SK-N-SH (cell line): ENCODE measurements around the gene LTF. TPM values are rescaled to one million over a fixed set of nuclear protein-coding genes. Genes with fewer than 3 reads are reported as not detected.
"Not testable (repeated sequence)": the region's sequence is repeated elsewhere in the genome, so short reads cannot be mapped to it uniquely, and the experiment has no call there.

Experiments used
- CTCF ChIA-PET: fragments of 300-600, 350-600 bp; formaldehyde crosslinking; extraction: SDS; loops from one replicate; lab custom pipeline; 2021; lab: Yijun Ruan, JAX
- POLR2A ChIA-PET: fragments of 350-600 bp; sonication (Branson Sonifier 250); formaldehyde crosslinking; extraction: SDS; loops from one replicate; lab custom pipeline; 2020; ENCODE audit warnings: antibody characterized with exemption, inconsistent platforms; lab: Yijun Ruan, JAX
- DNase-seq: peaks from one replicate; pipeline ENCODE4 v3.0.0; 2012
- H2AFZ ChIP-seq: fragments of 200-600 bp; sonication (generic); 2 replicates; pipeline ENCODE4 v1.8.1; 2016; ENCODE audit warnings: antibody characterized with exemption, mild to moderate bottlenecking, low read depth
- H3F3A ChIP-seq: fragments of 200-600 bp; sonication (generic); replicated peaks from 2 replicates; pipeline ENCODE3; 2016; ENCODE audit warnings: antibody characterized with exemption, mild to moderate bottlenecking; ENCODE audit not compliant: insufficient read depth
- H3K27ac ChIP-seq, 2 experiments: fragments of 200-500 bp in 1 of 2; fragments of 200-600 bp in 1 of 2; sonication (Bioruptor generic) in 1 of 2; sonication (generic), shearing (Covaris generic) in 1 of 2; 2 replicates each; pipeline versions ENCODE4 v1.5.1 to v1.6.1; 2014 to 2016; ENCODE audit warnings: low read depth in 2 of 2, inconsistent platforms in 1 of 2, low read length in 1 of 2, mild to moderate bottlenecking in 1 of 2, mixed read lengths in 1 of 2
- H3K27me3 ChIP-seq: fragments of 200-600 bp; sonication (generic), shearing (Covaris generic); 2 replicates; pipeline ENCODE4 v1.6.1; 2016; ENCODE audit warnings: mixed run types; ENCODE audit not compliant: insufficient read depth
- H3K36me3 ChIP-seq, 2 experiments: fragments of 200-500 bp in 1 of 2; fragments of 200-600 bp in 1 of 2; sonication (Bioruptor generic) in 1 of 2; sonication (generic) in 1 of 2; replicated peaks in 1 of 2; 2 replicates each; pipeline versions ENCODE3 to v1.5.1; 2014 to 2016; ENCODE audit warnings: low read length in 1 of 2, mild to moderate bottlenecking in 1 of 2; ENCODE audit not compliant: insufficient read depth in 2 of 2, control insufficient read depth in 1 of 2
- H3K4me1 ChIP-seq, 2 experiments: fragments of 200-500 bp in 1 of 2; fragments of 200-600 bp in 1 of 2; sonication (Bioruptor generic) in 1 of 2; sonication (generic), shearing (Covaris generic) in 1 of 2; 2 replicates each; pipeline versions ENCODE4 v1.5.1 to v1.6.1; 2014 to 2016; ENCODE audit warnings: low read depth in 1 of 2, low read length in 1 of 2, mixed run types in 1 of 2; ENCODE audit not compliant: insufficient read depth in 2 of 2, control insufficient read depth in 1 of 2
- H3K4me2 ChIP-seq: fragments of 200-600 bp; sonication (generic), shearing (Covaris generic); 2 replicates; pipeline ENCODE4 v1.6.1; 2017; ENCODE audit warnings: mixed run types
- H3K4me3 ChIP-seq, 2 experiments: fragments of 200-500 bp in 1 of 2; fragments of 200-600 bp in 1 of 2; sonication (Bioruptor generic) in 1 of 2; sonication (generic), shearing (Covaris generic) in 1 of 2; 2 replicates each; pipeline versions ENCODE4 v1.5.1 to v1.8.1; 2014 to 2016; ENCODE audit warnings: low read depth in 2 of 2, inconsistent platforms in 1 of 2, low read length in 1 of 2, mild to moderate bottlenecking in 1 of 2, mixed read lengths in 1 of 2, moderate library complexity in 1 of 2
- H3K79me2 ChIP-seq: fragments of 200-600 bp; sonication (generic); 2 replicates; pipeline ENCODE4 v1.8.1; 2017; ENCODE audit warnings: mild to moderate bottlenecking; ENCODE audit not compliant: insufficient read depth
- H3K9ac ChIP-seq: fragments of 200-600 bp; sonication (generic); 2 replicates; pipeline ENCODE4 v1.6.1; 2017; ENCODE audit warnings: mixed run types
- H3K9me2 ChIP-seq: fragments of 200-600 bp; sonication (generic); 2 replicates; pipeline ENCODE4 v1.6.1; 2017; ENCODE audit warnings: mixed run types
- H3K9me3 ChIP-seq: fragments of 200-600 bp; sonication (generic); 2 replicates; pipeline ENCODE4 v1.6.1; 2017; ENCODE audit warnings: mixed run types, mild to moderate bottlenecking, moderate library complexity
- H4K20me1 ChIP-seq: fragments of 200-600 bp; sonication (generic); 2 replicates; pipeline ENCODE4 v1.6.1; 2017; ENCODE audit warnings: mild to moderate bottlenecking, mixed run types; ENCODE audit not compliant: insufficient read depth
- FOSL2 ChIP-seq: IDR thresholded peaks from 2 replicates; pipeline ENCODE4 v1.4.0; 2012; ENCODE audit warnings: low read depth, mild to moderate bottlenecking, moderate library complexity, borderline replicate concordance
- FOXM1 ChIP-seq: IDR thresholded peaks from 2 replicates; pipeline ENCODE4 v1.4.0; 2012; ENCODE audit warnings: low read depth, mild to moderate bottlenecking
- GABPA ChIP-seq: IDR thresholded peaks from 2 replicates; pipeline ENCODE4 v1.4.0; 2012; ENCODE audit warnings: low read depth, mild to moderate bottlenecking
- JUND ChIP-seq: IDR thresholded peaks from 2 replicates; pipeline ENCODE4 v1.4.0; 2012
- MEF2A ChIP-seq: IDR thresholded peaks from 2 replicates; pipeline ENCODE4 v1.4.0; 2012; ENCODE audit warnings: low read depth, borderline replicate concordance
- SIN3A ChIP-seq: IDR thresholded peaks from 2 replicates; pipeline ENCODE4 v1.6.1; 2012; ENCODE audit warnings: low read depth, mild to moderate bottlenecking, low read length, moderate library complexity, borderline replicate concordance
- SMC3 ChIP-seq: IDR thresholded peaks from 2 replicates; pipeline ENCODE4 v1.6.1; 2012; ENCODE audit warnings: low read depth, low read length, improper control_type of control experiment
- TEAD4 ChIP-seq: IDR thresholded peaks from 2 replicates; pipeline ENCODE4 v1.4.0; 2012; ENCODE audit warnings: mild to moderate bottlenecking, borderline replicate concordance; ENCODE audit not compliant: insufficient read depth
- WGBS: methylation state at CpG from one replicate; pipeline ENCODE4 v1.1.6; 2017; ENCODE audit warnings: low lambda C conversion rate; 5-methylcytosine and 5-hydroxymethylcytosine counted together
- polyA plus RNA-seq, 3 experiments: library from polyadenylated mRNA; depleted of rRNA; stranded (reverse); fragments of >200 nt; gene quantifications; 2 replicates each; pipeline ENCODE4 v1.2.3, GENCODE V29; 2012
- TF ChIP-seq, protein P1 (sequence below): fragments of 200-600 bp; sonication (generic); IDR thresholded peaks from 2 replicates; pipeline ENCODE4 v1.6.1; 2017; ENCODE audit warnings: antibody characterized with exemption, mild to moderate bottlenecking, moderate library complexity
- TF ChIP-seq, protein P2 (sequence below): IDR thresholded peaks from 2 replicates; pipeline ENCODE4 v1.4.0; 2012; ENCODE audit warnings: low read depth, borderline replicate concordance
- TF ChIP-seq, protein P3 (sequence below): IDR thresholded peaks from 2 replicates; pipeline ENCODE4 v1.6.1; 2012; ENCODE audit warnings: mild to moderate bottlenecking, low read depth, low read length, moderate library complexity

The LTF gene
- polyA plus RNA-seq, 1 of the 3 experiments (the other 2 are of a cell fraction) = not detected

DNA sequence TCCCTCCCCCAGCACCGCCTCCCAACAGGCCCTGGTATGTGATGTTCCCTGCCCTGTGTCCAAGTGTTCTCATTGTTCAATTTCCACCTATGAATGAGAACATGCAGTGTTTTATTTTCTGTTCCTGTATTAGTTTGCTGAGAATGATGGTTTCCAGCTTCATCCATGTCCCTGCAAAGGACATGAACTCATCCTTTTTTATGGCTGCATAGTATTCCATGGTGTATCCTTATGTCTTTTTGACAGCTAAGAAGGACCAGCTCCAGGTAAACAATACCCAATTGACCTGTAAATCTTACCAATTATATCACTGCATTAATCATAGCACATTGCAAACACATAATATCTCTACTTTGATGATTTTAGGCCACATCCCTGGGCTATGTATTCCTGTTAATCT lies 33.8 kb downstream of the LTF start:
- not testable (repeated sequence) for H4K20me1 ChIP-seq, H3K4me2 ChIP-seq, DNase-seq, H3K4me1 ChIP-seq, H3F3A ChIP-seq, H3K9me3 ChIP-seq, H2AFZ ChIP-seq, H3K9ac ChIP-seq, H3K9me2 ChIP-seq, H3K36me3 ChIP-seq, H3K27ac ChIP-seq, H3K79me2 ChIP-seq, H3K4me3 ChIP-seq, H3K27me3 ChIP-seq
- CTCF ChIA-PET = interaction anchor here (1.0 kb wide), 1 partner anchor 27 kb away, joined by 3 read pairs; no protein-coding TSS in a partner anchor
- 33% methylated on average over 1 of the region's 1 CpG for WGBS
- POLR2A ChIA-PET = interaction anchor here (0.6 kb wide), 2 partner anchors 18 to 908 kb away, joined by 3 to 4 read pairs; no protein-coding TSS in a partner anchor

DNA sequence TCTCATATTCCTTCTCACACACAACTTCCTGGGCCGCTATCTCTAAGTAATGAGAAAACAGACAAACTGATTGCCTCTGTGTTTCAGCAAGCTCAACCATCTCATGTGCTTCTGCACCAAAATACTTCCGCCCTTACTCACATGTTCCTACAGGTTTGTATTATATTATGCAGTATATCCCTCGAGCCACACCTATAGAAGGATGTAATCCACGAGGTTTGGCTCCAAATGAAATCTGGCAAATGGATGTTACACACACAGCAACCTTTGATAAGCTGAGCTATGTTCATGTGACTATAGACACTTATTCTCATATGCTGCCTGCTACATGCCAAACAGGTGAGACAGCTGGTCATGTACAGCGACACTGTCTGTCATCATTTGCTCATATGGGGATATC lies 35.0 kb downstream of the LTF start:
- CTCF ChIA-PET = interaction anchor here (1.0 kb wide), 1 partner anchor 17 kb away, joined by 3 read pairs; no protein-coding TSS in a partner anchor

More for the DNA sequence above, 35.0 kb downstream of the LTF start:
- H4K20me1 ChIP-seq = no peaks in the 10 kb centered on the region
- POLR2A ChIA-PET = no interaction called here
- no peak for TF ChIP-seq FOXM1
- no peak for TF ChIP-seq SIN3A
- no peak for TF ChIP-seq SMC3
- TF ChIP-seq, protein P1, sequence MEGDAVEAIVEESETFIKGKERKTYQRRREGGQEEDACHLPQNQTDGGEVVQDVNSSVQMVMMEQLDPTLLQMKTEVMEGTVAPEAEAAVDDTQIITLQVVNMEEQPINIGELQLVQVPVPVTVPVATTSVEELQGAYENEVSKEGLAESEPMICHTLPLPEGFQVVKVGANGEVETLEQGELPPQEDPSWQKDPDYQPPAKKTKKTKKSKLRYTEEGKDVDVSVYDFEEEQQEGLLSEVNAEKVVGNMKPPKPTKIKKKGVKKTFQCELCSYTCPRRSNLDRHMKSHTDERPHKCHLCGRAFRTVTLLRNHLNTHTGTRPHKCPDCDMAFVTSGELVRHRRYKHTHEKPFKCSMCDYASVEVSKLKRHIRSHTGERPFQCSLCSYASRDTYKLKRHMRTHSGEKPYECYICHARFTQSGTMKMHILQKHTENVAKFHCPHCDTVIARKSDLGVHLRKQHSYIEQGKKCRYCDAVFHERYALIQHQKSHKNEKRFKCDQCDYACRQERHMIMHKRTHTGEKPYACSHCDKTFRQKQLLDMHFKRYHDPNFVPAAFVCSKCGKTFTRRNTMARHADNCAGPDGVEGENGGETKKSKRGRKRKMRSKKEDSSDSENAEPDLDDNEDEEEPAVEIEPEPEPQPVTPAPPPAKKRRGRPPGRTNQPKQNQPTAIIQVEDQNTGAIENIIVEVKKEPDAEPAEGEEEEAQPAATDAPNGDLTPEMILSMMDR = no peak
- no peak for TF ChIP-seq MEF2A
- TF ChIP-seq TEAD4 = no peak
- TF ChIP-seq, protein P2, sequence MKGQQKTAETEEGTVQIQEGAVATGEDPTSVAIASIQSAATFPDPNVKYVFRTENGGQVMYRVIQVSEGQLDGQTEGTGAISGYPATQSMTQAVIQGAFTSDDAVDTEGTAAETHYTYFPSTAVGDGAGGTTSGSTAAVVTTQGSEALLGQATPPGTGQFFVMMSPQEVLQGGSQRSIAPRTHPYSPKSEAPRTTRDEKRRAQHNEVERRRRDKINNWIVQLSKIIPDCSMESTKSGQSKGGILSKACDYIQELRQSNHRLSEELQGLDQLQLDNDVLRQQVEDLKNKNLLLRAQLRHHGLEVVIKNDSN = no peak
- TF ChIP-seq JUND = no peak
- TF ChIP-seq, protein P3, sequence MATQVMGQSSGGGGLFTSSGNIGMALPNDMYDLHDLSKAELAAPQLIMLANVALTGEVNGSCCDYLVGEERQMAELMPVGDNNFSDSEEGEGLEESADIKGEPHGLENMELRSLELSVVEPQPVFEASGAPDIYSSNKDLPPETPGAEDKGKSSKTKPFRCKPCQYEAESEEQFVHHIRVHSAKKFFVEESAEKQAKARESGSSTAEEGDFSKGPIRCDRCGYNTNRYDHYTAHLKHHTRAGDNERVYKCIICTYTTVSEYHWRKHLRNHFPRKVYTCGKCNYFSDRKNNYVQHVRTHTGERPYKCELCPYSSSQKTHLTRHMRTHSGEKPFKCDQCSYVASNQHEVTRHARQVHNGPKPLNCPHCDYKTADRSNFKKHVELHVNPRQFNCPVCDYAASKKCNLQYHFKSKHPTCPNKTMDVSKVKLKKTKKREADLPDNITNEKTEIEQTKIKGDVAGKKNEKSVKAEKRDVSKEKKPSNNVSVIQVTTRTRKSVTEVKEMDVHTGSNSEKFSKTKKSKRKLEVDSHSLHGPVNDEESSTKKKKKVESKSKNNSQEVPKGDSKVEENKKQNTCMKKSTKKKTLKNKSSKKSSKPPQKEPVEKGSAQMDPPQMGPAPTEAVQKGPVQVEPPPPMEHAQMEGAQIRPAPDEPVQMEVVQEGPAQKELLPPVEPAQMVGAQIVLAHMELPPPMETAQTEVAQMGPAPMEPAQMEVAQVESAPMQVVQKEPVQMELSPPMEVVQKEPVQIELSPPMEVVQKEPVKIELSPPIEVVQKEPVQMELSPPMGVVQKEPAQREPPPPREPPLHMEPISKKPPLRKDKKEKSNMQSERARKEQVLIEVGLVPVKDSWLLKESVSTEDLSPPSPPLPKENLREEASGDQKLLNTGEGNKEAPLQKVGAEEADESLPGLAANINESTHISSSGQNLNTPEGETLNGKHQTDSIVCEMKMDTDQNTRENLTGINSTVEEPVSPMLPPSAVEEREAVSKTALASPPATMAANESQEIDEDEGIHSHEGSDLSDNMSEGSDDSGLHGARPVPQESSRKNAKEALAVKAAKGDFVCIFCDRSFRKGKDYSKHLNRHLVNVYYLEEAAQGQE = no peak
- TF ChIP-seq GABPA = no peak
- no peak for TF ChIP-seq FOSL2
- TF ChIP-seq, all 33 proteins: peak for 0
- H3K4me2 ChIP-seq = no peak overlapping the region
- no peaks in the 10 kb centered on the region for H3K36me3 ChIP-seq
- H3K9ac ChIP-seq = no peak overlapping the region
- no peaks in the 10 kb centered on the region for H3K79me2 ChIP-seq
- H2AFZ ChIP-seq = no peak overlapping the region
- H3F3A ChIP-seq = no peaks in the 10 kb centered on the region
- H3K4me3 ChIP-seq = no peak overlapping the region
- H3K27ac ChIP-seq = no peak overlapping the region
- H3K4me1 ChIP-seq = no peaks in the 10 kb centered on the region
- no peaks in the 10 kb centered on the region for H3K27me3 ChIP-seq
- H3K9me2 ChIP-seq = no peaks in the 10 kb centered on the region
- 0 out of 2 replicates have a peak, but pooled peaks cover 3% of the 10 kb centered on the region for H3K9me3 ChIP-seq
- DNase-seq = no peak
- 41% methylated on average over 5 of the region's 5 CpGs for WGBS
